GM18519 (cell line): Measurements from ENCODE around the gene CMTM5.

Experiments used
- ATAC-seq: cut with Tn5 transposase; IDR thresholded peaks from one replicate; pipeline ENCODE4 v1.9.1; 2021; ENCODE audit warnings: mild to moderate bottlenecking, moderate library complexity; ENCODE audit not compliant: unreplicated experiment, low FRiP score

Gene CMTM5, protein sequence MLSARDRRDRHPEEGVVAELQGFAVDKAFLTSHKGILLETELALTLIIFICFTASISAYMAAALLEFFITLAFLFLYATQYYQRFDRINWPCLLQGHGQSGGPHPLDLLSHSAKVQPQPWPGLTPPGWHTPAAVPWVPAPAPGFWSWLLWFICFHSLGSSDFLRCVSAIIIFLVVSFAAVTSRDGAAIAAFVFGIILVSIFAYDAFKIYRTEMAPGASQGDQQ

DNA sequence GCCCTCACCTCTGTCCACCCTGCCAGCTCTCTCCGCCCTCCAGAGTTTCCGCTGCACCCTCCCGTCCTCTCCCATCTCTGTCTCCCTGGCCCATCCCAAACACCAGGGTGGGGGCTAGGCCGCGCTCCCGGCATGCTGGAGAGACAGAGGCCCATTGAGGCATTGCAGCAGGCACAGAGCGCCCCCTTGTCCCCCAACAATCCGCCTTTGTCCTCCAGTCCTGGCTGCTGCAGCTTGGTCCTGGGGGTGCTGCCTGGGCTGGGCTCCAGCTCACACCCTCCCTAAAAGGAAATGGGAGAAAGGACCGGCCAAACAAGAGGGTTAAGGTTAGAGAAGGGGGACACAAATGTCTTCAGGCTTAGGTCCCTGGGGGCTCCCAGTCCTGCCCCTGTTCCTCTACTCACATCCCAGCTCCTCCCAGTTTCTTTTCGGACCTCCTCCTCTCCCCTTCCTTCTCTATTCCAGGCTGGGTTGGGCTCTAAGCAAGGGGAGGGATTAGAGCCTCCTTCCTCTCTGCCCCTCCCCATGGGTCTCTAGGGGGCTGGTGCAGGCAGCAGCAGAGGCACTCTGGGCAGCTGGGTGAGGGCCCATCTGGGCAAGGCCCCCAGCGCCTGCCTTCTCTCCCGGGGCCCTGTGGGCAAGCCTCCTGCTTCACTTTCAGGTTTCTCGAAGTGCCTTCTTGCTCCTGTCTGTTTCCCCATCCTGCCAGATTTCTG, at the start of gene CMTM5:
TSS of gene CMTM5 (plus strand) at position 565 of the 716 bp plus-strand sequence. CDS start 206 bp downstream, outside the sequence.
- no peak for ATAC-seq

- no peak for ATAC-seq
These were observed 48.7 kb upstream of the CMTM5 start for GRCh38 chr14:23327947-23328744.

DNA sequence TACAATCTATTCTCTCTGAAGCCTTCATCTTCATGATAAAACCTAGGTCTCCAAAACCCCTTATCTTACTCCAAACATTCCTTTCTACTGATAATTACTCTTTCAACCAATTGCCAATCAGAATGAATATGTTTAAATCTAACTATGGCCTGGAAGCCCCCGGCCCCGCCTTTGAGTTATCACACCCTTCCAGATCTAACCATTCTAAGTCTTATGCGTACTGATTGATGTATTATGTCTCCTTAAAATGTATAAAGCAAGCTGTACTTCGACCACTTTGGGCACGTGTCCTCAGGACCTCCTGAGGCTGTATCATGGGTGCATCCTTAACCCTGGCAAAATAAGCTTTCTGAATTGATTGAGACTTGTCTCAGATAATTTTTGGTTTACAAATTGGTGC, 41.2 kb upstream of the CMTM5 start:
- no peak for ATAC-seq

DNA sequence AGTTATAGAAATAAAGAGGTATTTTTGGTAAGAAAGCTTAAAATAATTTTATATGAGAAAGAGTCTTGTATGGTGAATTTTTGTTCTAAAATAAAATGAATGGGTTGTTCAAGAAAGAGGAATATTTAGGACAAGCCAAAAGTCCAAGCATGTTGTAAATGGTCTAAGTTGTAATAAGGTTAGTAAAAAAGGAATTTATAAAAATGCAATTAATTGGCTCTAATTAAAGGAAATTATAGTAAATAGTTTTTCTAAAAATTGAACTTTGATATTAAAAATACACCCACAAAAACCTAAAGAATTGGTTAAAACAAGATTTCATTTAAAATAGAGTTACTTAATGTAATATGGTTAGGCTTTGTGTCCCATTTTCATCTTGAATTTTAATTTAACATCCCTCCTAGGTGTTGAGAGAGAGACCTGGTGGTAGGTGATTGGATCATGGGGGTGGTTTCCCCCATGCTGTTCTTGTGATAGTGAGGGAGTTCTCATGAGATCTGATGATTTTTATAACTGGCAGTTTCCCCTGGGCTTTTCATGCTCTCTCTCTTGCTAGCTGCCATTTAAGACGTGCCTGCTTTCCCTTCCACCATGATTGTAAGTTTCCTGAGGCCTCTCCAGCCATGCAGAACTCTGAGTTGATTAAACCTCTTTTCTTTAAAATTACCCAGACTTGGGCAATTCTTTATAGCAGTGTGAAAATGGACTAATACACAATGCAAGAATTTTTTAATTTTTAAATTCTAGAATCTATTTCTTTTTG, 37.2 kb upstream of the CMTM5 start:
- ATAC-seq, result no peak

GRCh38 chr14:23344481-23344880, 32.4 kb upstream of the CMTM5 start:
- no peak for ATAC-seq

- ATAC-seq, result no peak
These were observed 30.7 kb upstream of the CMTM5 start for GRCh38 chr14:23345987-23346692.

DNA sequence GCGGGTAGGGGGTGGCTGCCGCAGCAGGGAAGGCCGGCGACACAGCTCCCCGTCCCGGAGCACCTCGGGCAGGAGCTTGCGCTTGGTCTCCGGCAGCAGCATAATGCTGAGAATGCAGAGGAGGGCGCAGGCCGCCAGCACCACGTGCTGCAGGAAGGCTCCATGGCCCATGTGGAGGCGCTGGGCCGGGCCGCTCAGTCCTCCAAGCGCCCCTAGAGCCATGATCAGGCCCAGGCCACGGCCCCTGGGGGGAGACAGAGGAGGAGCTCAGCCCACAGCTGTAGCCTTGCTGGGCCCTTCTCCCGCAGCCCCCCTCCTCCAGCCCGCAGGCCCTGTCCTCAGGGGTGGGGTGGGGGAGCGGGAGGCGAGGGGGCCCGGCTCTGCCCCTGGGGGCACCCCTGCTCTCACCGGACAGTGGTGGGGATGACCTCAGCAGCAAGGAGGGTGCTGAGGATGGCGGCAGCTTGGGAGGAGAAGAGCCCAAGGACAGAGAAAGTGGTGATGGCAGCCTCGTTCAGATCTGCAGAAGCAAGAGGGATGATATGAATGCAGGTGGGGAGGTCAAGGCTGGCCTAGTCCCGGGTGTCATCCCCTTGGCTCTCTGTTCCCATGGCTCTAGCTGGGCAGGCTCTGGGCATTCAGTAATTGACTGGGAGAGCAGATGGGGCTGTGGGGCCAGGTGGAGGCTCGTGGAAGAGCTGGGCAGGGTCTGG, 30.0 kb upstream of the CMTM5 start:
- ATAC-seq, result no peak

- ATAC-seq, result no peak
These were observed 29.2 kb upstream of the CMTM5 start for GRCh38 chr14:23347406-23348296.

GRCh38 chr14:23348297-23348655, 28.6 kb upstream of the CMTM5 start:
- ATAC-seq, result no peak

- ATAC-seq, result no peak
These were observed 27.5 kb upstream of the CMTM5 start for GRCh38 chr14:23349156-23349845.

GRCh38 chr14:23351681-23352505, 25.0 kb upstream of the CMTM5 start:
- ATAC-seq, result no peak

- ATAC-seq, result no peak
These were observed 24.1 kb upstream of the CMTM5 start, which contains the start of gene SLC22A17 for GRCh38 chr14:23352506-23353432. Gene SLC22A17, minus strand, starts transcription at chr14:23352887.

- no peak for ATAC-seq
These were observed 23.4 kb upstream of the CMTM5 start for GRCh38 chr14:23353433-23353780.

- no peak for ATAC-seq
These were observed 21.9 kb upstream of the CMTM5 start for GRCh38 chr14:23354990-23355389.

DNA sequence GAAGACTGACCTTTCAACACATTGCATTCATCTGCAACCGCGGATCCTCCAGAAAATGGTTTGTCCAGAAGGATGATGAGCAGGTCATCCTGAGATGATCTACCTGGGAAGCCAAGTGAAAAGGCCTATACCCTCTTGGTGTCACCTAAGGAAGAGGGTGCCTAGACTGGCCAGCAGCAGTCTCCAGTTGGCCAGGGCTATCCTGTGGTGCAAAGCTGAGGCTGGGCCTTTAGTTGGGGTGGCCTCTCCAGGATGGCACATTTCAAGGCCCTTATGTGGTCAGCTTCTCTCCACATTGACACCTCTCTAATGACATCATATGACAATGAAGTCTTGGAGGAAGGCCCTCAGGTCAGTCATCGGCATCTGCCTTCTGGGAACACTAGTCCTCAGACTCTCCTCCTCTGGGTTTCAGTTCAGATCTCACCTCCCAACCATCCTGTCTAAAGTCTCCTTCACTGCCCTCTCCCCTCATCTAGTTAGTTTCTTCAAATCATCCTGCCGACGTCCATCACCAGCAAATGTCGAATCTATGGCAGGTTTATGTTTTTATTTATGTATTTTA, 20.9 kb upstream of the CMTM5 start:
- ATAC-seq, result no peak

DNA sequence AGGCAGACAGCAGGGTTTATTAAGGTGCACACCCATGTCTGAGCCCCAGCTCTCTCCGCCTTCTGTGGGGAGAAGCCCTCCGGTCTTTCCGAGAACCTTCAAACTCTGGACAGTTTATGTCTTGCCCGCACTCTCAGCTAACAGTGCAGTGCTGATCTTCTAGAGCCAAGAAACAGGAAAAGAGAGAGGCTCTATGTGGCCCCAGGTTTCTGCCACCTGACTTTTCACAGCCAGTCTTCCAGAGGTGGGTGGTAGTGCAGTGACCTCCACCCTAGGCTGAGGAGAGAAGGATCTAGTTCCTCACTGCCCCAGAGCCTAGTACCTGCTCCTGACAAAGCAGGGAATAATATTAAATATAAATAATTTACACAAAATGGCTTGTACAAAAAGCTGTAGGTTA, 20.2 kb upstream of the CMTM5 start:
- no peak for ATAC-seq
